IMR-90 (cell line): ENCODE measurements around the gene ARHGAP32. TPM values are rescaled to one million over a fixed set of nuclear protein-coding genes. Genes with fewer than 3 reads are reported as not detected.

Experiments used
- ATAC-seq: fragments of 200-7000 bp; cut with Tn5 transposase; 2 replicates; pipeline ENCODE4 v1.9.1; 2020; ENCODE audit warnings: low read depth, mild to moderate bottlenecking, moderate library complexity
- BruUV-seq: library from RNA; stranded (reverse); fragments of 400-500 nt; replicated peaks from 2 replicates; lab custom pipeline; 2021; lab: Mats Ljungman, UMichigan
- CTCF ChIA-PET: fragments of 300-600 bp; formaldehyde crosslinking; extraction: SDS; loops from one replicate; lab custom pipeline; 2021; ENCODE audit warnings: antibody characterized with exemption; lab: Yijun Ruan, JAX
- POLR2A ChIA-PET: fragments of 300-600 bp; sonication (Branson Sonifier 250); formaldehyde crosslinking; loops from one replicate; lab custom pipeline; 2022; ENCODE audit warnings: antibody characterized with exemption; ENCODE audit not compliant: unreplicated experiment; lab: Charles Lee
- DNase-seq: peaks from one replicate; pipeline ENCODE4 v3.0.0; 2013
- H2AFZ ChIP-seq: replicated peaks from 2 replicates; pipeline ENCODE3; 2013; ENCODE audit warnings: low read length, mild to moderate bottlenecking; ENCODE audit not compliant: poor library complexity
- H2AK5ac ChIP-seq: 2 replicates; pipeline ENCODE4 v1.6.1; 2013; ENCODE audit warnings: low read depth, low read length, inconsistent platforms
- H2AK9ac ChIP-seq: replicated peaks from 2 replicates; pipeline ENCODE3; 2013; ENCODE audit warnings: mild to moderate bottlenecking, low read depth, low read length, moderate library complexity; ENCODE audit not compliant: poor library complexity
- H2BK120ac ChIP-seq: 2 replicates; pipeline ENCODE4 v1.6.1; 2013; ENCODE audit warnings: low read depth, low read length, inconsistent platforms
- H2BK15ac ChIP-seq: 3 replicates; pipeline ENCODE4 v1.6.1; 2013; ENCODE audit warnings: low read depth, low read length, inconsistent platforms
- H2BK20ac ChIP-seq: 2 replicates; pipeline ENCODE4 v1.6.1; 2013; ENCODE audit warnings: low read depth, mild to moderate bottlenecking, inconsistent platforms, low read length, moderate library complexity
- H2BK5ac ChIP-seq: 2 replicates; pipeline ENCODE4 v1.6.1; 2013; ENCODE audit warnings: mild to moderate bottlenecking, low read depth, low read length, inconsistent platforms; ENCODE audit not compliant: poor library complexity, severe bottlenecking
- H3K14ac ChIP-seq: replicated peaks from 2 replicates; pipeline ENCODE4 v1.6.1; 2013; ENCODE audit warnings: low read depth, low read length, inconsistent platforms
- H3K18ac ChIP-seq: 2 replicates; pipeline ENCODE4 v1.6.1; 2013; ENCODE audit warnings: low read depth, low read length, control low read depth
- H3K23ac ChIP-seq: 2 replicates; pipeline ENCODE4 v1.6.1; 2013; ENCODE audit warnings: low read depth, low read length, inconsistent platforms
- H3K27ac ChIP-seq: 2 replicates; pipeline ENCODE4 v1.5.1; 2013; ENCODE audit warnings: mild to moderate bottlenecking, control low read depth, low read length; ENCODE audit not compliant: insufficient read depth
- H3K27me3 ChIP-seq: 2 replicates; pipeline ENCODE4 v1.6.1; 2013; ENCODE audit warnings: low read length; ENCODE audit not compliant: control insufficient read depth, insufficient read depth
- H3K36me3 ChIP-seq: 2 replicates; pipeline ENCODE4 v1.6.1; 2013; ENCODE audit warnings: low read length, mixed read lengths; ENCODE audit not compliant: control insufficient read depth, insufficient read depth
- H3K4ac ChIP-seq: 2 replicates; pipeline ENCODE4 v1.6.1; 2013; ENCODE audit warnings: low read depth, low read length, inconsistent platforms
- H3K4me1 ChIP-seq: 2 replicates; pipeline ENCODE4 v1.6.1; 2013; ENCODE audit warnings: low read length, mixed read lengths; ENCODE audit not compliant: control insufficient read depth, insufficient read depth
- H3K4me2 ChIP-seq: 2 replicates; pipeline ENCODE4 v1.6.1; 2013; ENCODE audit warnings: low read depth, mild to moderate bottlenecking, control low read depth, low read length, moderate library complexity
- H3K4me3 ChIP-seq: 2 replicates; pipeline ENCODE4 v1.5.1; 2013; ENCODE audit warnings: low read depth, mild to moderate bottlenecking, control low read depth, low read length, moderate library complexity; ENCODE audit not compliant: insufficient read depth
- H3K56ac ChIP-seq: 2 replicates; pipeline ENCODE4 v1.6.1; 2013; ENCODE audit warnings: low read length, inconsistent platforms; ENCODE audit not compliant: insufficient read depth; ENCODE audit errors: extremely low read depth
- H3K79me1 ChIP-seq, 2 experiments: 2 replicates each; pipeline ENCODE4 v1.6.1; 2013; ENCODE audit warnings: low read length in 2 of 2, inconsistent platforms in 1 of 2, low read depth in 1 of 2
- H3K9ac ChIP-seq: 2 replicates; pipeline ENCODE4 v1.6.1; 2013; ENCODE audit warnings: low read depth, low read length, control low read depth
- H3K9me1 ChIP-seq: 2 replicates; pipeline ENCODE4 v1.6.1; 2013; ENCODE audit warnings: low read length, inconsistent platforms; ENCODE audit not compliant: insufficient read depth
- H3K9me3 ChIP-seq: 2 replicates; pipeline ENCODE4 v1.6.1; 2013; ENCODE audit warnings: low read length; ENCODE audit not compliant: control insufficient read depth, insufficient read depth
- H4K20me1 ChIP-seq: 2 replicates; pipeline ENCODE4 v1.6.1; 2013; ENCODE audit warnings: low read length, inconsistent platforms; ENCODE audit not compliant: insufficient read depth
- H4K5ac ChIP-seq: 2 replicates; pipeline ENCODE4 v1.6.1; 2013; ENCODE audit warnings: mild to moderate bottlenecking, low read depth, low read length, control low read depth
- H4K8ac ChIP-seq, 2 experiments: 2 replicates each; pipeline ENCODE4 v1.6.1; 2013; ENCODE audit warnings: low read depth in 2 of 2, low read length in 2 of 2, control low read depth in 1 of 2, inconsistent platforms in 1 of 2
- H4K91ac ChIP-seq: 2 replicates; pipeline ENCODE4 v1.6.1; 2013; ENCODE audit warnings: low read depth, low read length, inconsistent platforms; ENCODE audit not compliant: insufficient read depth
- BHLHE40 ChIP-seq: fragments of 150-350 bp; IDR thresholded peaks from 2 replicates; pipeline ENCODE4 v1.6.1; 2016; ENCODE audit warnings: mild to moderate bottlenecking, low read depth, low read length
- CEBPB ChIP-seq: IDR thresholded peaks from 2 replicates; pipeline ENCODE4 v1.6.1; 2012; ENCODE audit warnings: low read depth, low read length, improper control_type of control experiment
- CHD1 ChIP-seq: IDR thresholded peaks from 2 replicates; pipeline ENCODE4 v1.6.1; 2012; ENCODE audit warnings: low read depth, low read length, improper control_type of control experiment
- CTCF ChIP-seq: conservative IDR thresholded peaks from 2 replicates; pipeline ENCODE4 v1.5.1; 2012; ENCODE audit warnings: mild to moderate bottlenecking, low read depth, low read length, improper control_type of control experiment
- ELK1 ChIP-seq: fragments of 150-350 bp; IDR thresholded peaks from 2 replicates; pipeline ENCODE4 v1.6.1; 2016; ENCODE audit warnings: low read depth, mild to moderate bottlenecking, low read length, moderate library complexity, borderline replicate concordance
- FOS ChIP-seq: fragments of 150-350 bp; IDR thresholded peaks from 2 replicates; pipeline ENCODE4 v1.6.1; 2016; ENCODE audit warnings: low read depth, low read length
- MAFK ChIP-seq: IDR thresholded peaks from 2 replicates; pipeline ENCODE4 v1.6.1; 2012; ENCODE audit warnings: low read depth, low read length, improper control_type of control experiment
- MAZ ChIP-seq: IDR thresholded peaks from 2 replicates; pipeline ENCODE4 v1.6.1; 2012; ENCODE audit warnings: low read depth, mild to moderate bottlenecking, low read length, improper control_type of control experiment, moderate library complexity, borderline replicate concordance
- MXI1 ChIP-seq: IDR thresholded peaks from 2 replicates; pipeline ENCODE4 v1.6.1; 2012; ENCODE audit warnings: low read depth, mild to moderate bottlenecking, low read length, moderate library complexity, borderline replicate concordance
- NFE2L2 ChIP-seq: fragments of 150-350 bp; IDR thresholded peaks from 2 replicates; pipeline ENCODE4 v1.6.1; 2016; ENCODE audit warnings: low read depth, mild to moderate bottlenecking, low read length
- POLR2A ChIP-seq: IDR thresholded peaks from 2 replicates; pipeline ENCODE4 v1.6.1; 2012; ENCODE audit warnings: mild to moderate bottlenecking, low read depth, low read length
- RAD21 ChIP-seq: IDR thresholded peaks from 2 replicates; pipeline ENCODE4 v1.6.1; 2012; ENCODE audit warnings: low read length, improper control_type of control experiment
- RCOR1 ChIP-seq: IDR thresholded peaks from 2 replicates; pipeline ENCODE4 v1.6.1; 2012; ENCODE audit warnings: mild to moderate bottlenecking, low read length, improper control_type of control experiment; ENCODE audit not compliant: insufficient replicate concordance
- RFX5 ChIP-seq: IDR thresholded peaks from 2 replicates; pipeline ENCODE4 v1.8.0; 2012; ENCODE audit warnings: low read depth, mild to moderate bottlenecking, low read length, moderate library complexity
- SMC3 ChIP-seq: fragments of 150-350 bp; IDR thresholded peaks from 2 replicates; pipeline ENCODE4 v1.6.1; 2016; ENCODE audit warnings: low read depth, mild to moderate bottlenecking, antibody characterized with exemption, low read length, moderate library complexity
- USF2 ChIP-seq: fragments of 150-350 bp; IDR thresholded peaks from 2 replicates; pipeline ENCODE4 v1.6.1; 2017; ENCODE audit warnings: mild to moderate bottlenecking, antibody characterized with exemption, low read length, low read depth
- WGBS, 2 experiments: methylation state at CpG; one replicate each; pipeline versions ENCODE4 v1.1.5 to v1.1.7; 2013; ENCODE audit warnings: missing lambda C conversion rate in 2 of 2; ENCODE audit not compliant: insufficient read length in 1 of 2; ENCODE audit errors: extremely low coverage in 2 of 2; 5-methylcytosine and 5-hydroxymethylcytosine counted together
- dilution Hi-C: fragments of 300-500 bp; cut with HindIII; formaldehyde crosslinking; loops from one replicate; pipeline ENCODE4 v1.14.3; 2018; ENCODE audit warnings: low sequenced_read_pairs; ENCODE audit not compliant: unreplicated experiment
- in situ Hi-C: fragments of 300-500 bp; cut with MboI; formaldehyde crosslinking; loops from 3 replicates; pipeline ENCODE4 v1.14.3; 2019; ENCODE audit warnings: low sequenced_read_pairs, inconsistent platforms, mixed read lengths
- intact Hi-C: fragments of 100-400 bp; cut with micrococcal nuclease; formaldehyde crosslinking; loops from 2 replicates; pipeline ENCODE4 v1.10.0; 2022
- polyA plus RNA-seq, 3 experiments: library from polyadenylated mRNA; depleted of rRNA; stranded (reverse); fragments of >200 nt; gene quantifications; 2 replicates each; pipeline ENCODE4 v1.2.3, GENCODE V29; 2012; ENCODE audit warnings: low replicate concordance in 1 of 3
- total RNA-seq: library from RNA; depleted of rRNA; stranded (reverse); fragments of >200 nt; gene quantifications from 2 replicates; pipeline ENCODE4 v1.2.3, GENCODE V29; 2012

ARHGAP32 gene
- total and polyA plus RNA-seq, 2 of the 4 experiments (the other 2 are of a cell fraction): 4.1 to 8.4 TPM

GRCh38 chr11:128931066-128931465, 261.1 kb downstream of the ARHGAP32 start:
- intact Hi-C loops (no loop called here), dilution Hi-C loops (no loop called here), in situ Hi-C loops (no loop called here)
- Histone ChIP-seq H2BK120ac (no peak overlapping the region), H3K56ac (no peak overlapping the region), H3K9me3 (no peaks in the 10 kb centered on the region), H3K4me3 (no peak overlapping the region), H3K4me2 (no peak overlapping the region), H4K91ac (no peak overlapping the region), H3K4me1 (peaks cover 3% of the 10 kb centered on the region; the same call in 1 of the 2 replicates), H4K5ac (no peak overlapping the region), H4K20me1 (no peaks in the 10 kb centered on the region), H3K9ac (no peak overlapping the region), H3K27ac (no peak overlapping the region), H3K14ac (no peak overlapping the region), H3K36me3 (no peaks in the 10 kb centered on the region), H3K4ac (no peak overlapping the region), H2BK15ac (no peak overlapping the region), H2BK20ac (no peak overlapping the region), H2BK5ac (no peak overlapping the region), H3K27me3 (peaks cover 26% of the 10 kb centered on the region), H2AK9ac (no peak overlapping the region), H3K18ac (no peak overlapping the region), H3K23ac (no peak overlapping the region), H4K8ac (no peak overlapping the region), H3K9me1 (no peaks in the 10 kb centered on the region), H2AFZ (no peak overlapping the region), H2AK5ac (no peak overlapping the region), H3K79me1 (no peaks in the 10 kb centered on the region)
- WGBS, 2 experiments: no CpG with 5 or more reads among the region's 3 CpGs
- ChIA-PET CTCF (no interaction called here), POLR2A (no interaction called here)
- no TSS peak for BruUV-seq
- DNase-seq (no peak), ATAC-seq (no peak)
- no peak for TF ChIP-seq POLR2A
- TF ChIP-seq MAZ: no peak
- TF ChIP-seq USF2: no peak
- TF ChIP-seq MAFK: no peak
- TF ChIP-seq RAD21: no peak
- no peak for TF ChIP-seq SMC3
- TF ChIP-seq CTCF: no peak
- TF ChIP-seq FOS: no peak
- no peak for TF ChIP-seq CEBPB
- no peak for TF ChIP-seq NFE2L2
- no peak for TF ChIP-seq MXI1
- TF ChIP-seq RCOR1: no peak
- TF ChIP-seq CHD1: no peak
- no peak for TF ChIP-seq BHLHE40
- TF ChIP-seq RFX5: no peak
- no peak for TF ChIP-seq ELK1
